Measurements from ENCODE around the gene SMYD4. TPM values are rescaled to one million over a fixed set of nuclear protein-coding genes. Genes with fewer than 3 reads are reported as not detected.

SMYD4 gene
- total and polyA plus RNA-seq, 9 of the 15 experiments (the other 6 are each of a cell fraction or from before 2014, with no cell fraction given), result 1.3 to 10.2 (median 6.7) TPM

- TF ChIP-seq BRCA1 (IDR thresholded peaks at IDR 0.05) (no peak), BRCA1 (CRISPR knock-in tag; IDR thresholded peaks at IDR 0.05) (no peak), THAP7 (CRISPR knock-in tag; IDR thresholded peaks at IDR 0.05) (no peak)
Measured at GRCh38 chr17:1829592-1830257, at the start of gene SMYD4, which contains the start of gene RPA1 (continued).

- H4K20me1 ChIP-seq (replicated peaks; ENCODE audit: control insufficient read depth, insufficient read depth, low read length), result no peaks in the 10 kb centered on the region
- in situ Hi-C loops (cut with MboI) (no loop called here), intact Hi-C loops (cut with micrococcal nuclease) (no loop called here)
- H3K4me3 ChIP-seq, result no peak overlapping the region
- no peak overlapping the region for H3K4me2 ChIP-seq (ENCODE audit: insufficient read depth, low read length)
- H3K9ac ChIP-seq (ENCODE audit: insufficient read depth in 1 of 2, low read depth in 2 of 2, low read length in 2 of 2), result no peak overlapping the region
- H3K79me2 ChIP-seq (ENCODE audit: control insufficient read depth, insufficient read depth, low read length), result no peaks in the 10 kb centered on the region
- no TSS peak for BruUV-seq (replicated peaks)
- WGBS (ENCODE audit: insufficient coverage, low coverage, missing lambda C conversion rate), result 86% methylated on average over 15 of the region's 17 CpGs
- CTCF ChIA-PET (ENCODE audit: low intra/inter-chr PET ratio), result no interaction called here
- H2AFZ ChIP-seq (ENCODE audit: low read depth, low read length), result no peak overlapping the region
- no peaks in the 10 kb centered on the region for H3K4me1 ChIP-seq (replicated peaks in 1 of 2; ENCODE audit: control insufficient read depth in 2 of 2, insufficient read depth in 2 of 2, low read length in 2 of 2)
- H3K27ac ChIP-seq (ENCODE audit: extremely low read depth, low read depth, low read length), result no peak overlapping the region
- H3K27me3 ChIP-seq (ENCODE audit: control insufficient read depth in 2 of 2, insufficient read depth in 2 of 2, low read length in 2 of 2), result no peaks in the 10 kb centered on the region
- H3K36me3 ChIP-seq (ENCODE audit: control insufficient read depth, insufficient read depth, low read length), result peaks cover 77% of the 10 kb centered on the region; the same call in 2 of the 3 replicates
- H3K9me1 ChIP-seq (ENCODE audit: control insufficient read depth, insufficient read depth, low read length), result no peaks in the 10 kb centered on the region
- no peak for TF ChIP-seq THRA (IDR thresholded peaks at IDR 0.05)
- TF ChIP-seq NR2C1 (IDR thresholded peaks at IDR 0.05), result no peak
- no peak for TF ChIP-seq NR2C1 (tag; IDR thresholded peaks at IDR 0.05)
- TF ChIP-seq MEIS2 (IDR thresholded peaks at IDR 0.05; ENCODE audit: partially characterized antibody), result no peak
- TF ChIP-seq E2F1 (CRISPR knock-in tag; IDR thresholded peaks at IDR 0.05), result no peak
- TF ChIP-seq ZNF324 (CRISPR knock-in tag; IDR thresholded peaks at IDR 0.05), result no peak
- TF ChIP-seq GABPA (tag; conservative IDR thresholded peaks at IDR 0.05; ENCODE audit: low read depth), result no peak
- TF ChIP-seq SAP30 (IDR thresholded peaks at IDR 0.05; ENCODE audit: borderline replicate concordance, insufficient read depth, low read depth, low read length, poor library complexity, severe bottlenecking), result no peak
- no peak for TF ChIP-seq ZNF668 (CRISPR knock-in tag; IDR thresholded peaks at IDR 0.05)
- ATAC-seq (no peak), DNase-seq (ENCODE audit: extremely low read depth in 1 of 4, low spot score in 3 of 4) (no peak), FAIRE-seq (no peak)
- H3K9me3 ChIP-seq (replicated peaks; ENCODE audit: control insufficient read depth, insufficient read depth, low read depth, low read length), result no peaks in the 10 kb centered on the region
- POLR2A ChIA-PET, result interaction anchor here (0.5 to 1.1 kb wide), 2 partner anchors 113 to 372 kb away, joined by 3 to 4 read pairs; no protein-coding TSS in a partner anchor
Measured at GRCh38 chr17:1878419-1879121, 48.9 kb upstream of the SMYD4 start.

Measured in K562 (cell line).